Dedifferentiated amniotic fluid mesenchymal stem cell (primary cell): ENCODE results near the gene RASSF7.

Experiments
- DNase-seq: peaks from one replicate; pipeline ENCODE4 v3.0.0-alpha.2; 2016; ENCODE audit errors: extremely low spot score

The RASSF7 gene

GRCh38 chr11:551596-551995 lies 9.2 kb upstream of the RASSF7 start:
- DNase-seq = no peak

GRCh38 chr11:553083-553987 lies 7.4 kb upstream of the RASSF7 start:
- DNase-seq = no peak

GRCh38 chr11:553988-554340 lies 6.8 kb upstream of the RASSF7 start:
- no peak for DNase-seq

GRCh38 chr11:554428-555226 lies 6.1 kb upstream of the RASSF7 start:
- DNase-seq = no peak

GRCh38 chr11:555227-555779 lies 5.5 kb upstream of the RASSF7 start:
- no peak for DNase-seq

- no peak for DNase-seq
Observed at GRCh38 chr11:555780-556661, 4.7 kb upstream of the RASSF7 start.

- no peak for DNase-seq
Observed at GRCh38 chr11:556662-557256, 4.0 kb upstream of the RASSF7 start.

- DNase-seq = no peak
Observed at GRCh38 chr11:557328-558132, 3.2 kb upstream of the RASSF7 start.

GRCh38 chr11:558503-558902 lies 2.3 kb upstream of the RASSF7 start:
- no peak for DNase-seq

GRCh38 chr11:559020-559620 lies 1.6 kb upstream of the RASSF7 start:
- no peak for DNase-seq

- DNase-seq = no peak
Observed at GRCh38 chr11:559712-560304, 962 bp upstream of the RASSF7 start.

GRCh38 chr11:561148-562003 lies 606 bp downstream of the RASSF7 start:
- DNase-seq = no peak

GRCh38 chr11:562046-562645 lies 1.4 kb downstream of the RASSF7 start:
- DNase-seq = no peak

GRCh38 chr11:563066-563811 lies 2.5 kb downstream of the RASSF7 start:
- no peak for DNase-seq

GRCh38 chr11:563812-564578 lies 3.2 kb downstream of the RASSF7 start:
- no peak for DNase-seq

- DNase-seq = no peak
Observed at GRCh38 chr11:565921-566509, 5.2 kb downstream of the RASSF7 start.
